K562 (cell line): ENCODE data around the gene PLEKHA7. TPM values are rescaled to one million over a fixed set of nuclear protein-coding genes. Genes with fewer than 3 reads are reported as not detected.
A peak's percentile ranks its signal among the peaks of the same experiment; 100 is the strongest.

ENCODE experiments used
- ATF3 ChIP-seq, 2 experiments: fragments of 450-650 bp in 1 of 2; sonication (generic) in 1 of 2; formaldehyde crosslinking in 1 of 2; IDR thresholded peaks in 1 of 2; conservative IDR thresholded peaks in 1 of 2; 2 replicates each; pipeline versions ENCODE4 v1.6.1 to v1.8.1; 2016 to 2023; ENCODE audit warnings: mild to moderate bottlenecking in 2 of 2, moderate library complexity in 2 of 2, inconsistent platforms in 1 of 2, missing genetic modification reagents in 1 of 2
- BRD4 ChIP-seq: fragments of 200-600 bp; sonication (generic); IDR thresholded peaks from 2 replicates; pipeline ENCODE4 v1.6.1; 2017; ENCODE audit warnings: inconsistent platforms
- C11orf30 ChIP-seq: fragments of 450-650 bp; IDR thresholded peaks from 2 replicates; pipeline ENCODE4 v1.6.1; 2016; ENCODE audit warnings: low read depth, mild to moderate bottlenecking
- CBX3 ChIP-seq, 2 experiments: IDR thresholded peaks; 1 replicate in 1 of 2; 2 replicates in 1 of 2; pipeline ENCODE4 v1.6.1; 2012; ENCODE audit warnings: inconsistent platforms in 2 of 2, low read length in 2 of 2, borderline replicate concordance in 1 of 2, control low read depth in 1 of 2
- CTBP1 ChIP-seq: fragments of 450-650 bp; IDR thresholded peaks from 2 replicates; pipeline ENCODE4 v1.6.1; 2016; ENCODE audit warnings: borderline replicate concordance
- FOXJ2 ChIP-seq: fragments of 200-800 bp; sonication (Bioruptor generic); IDR thresholded peaks from 2 replicates; pipeline ENCODE4 v1.6.1; 2016; ENCODE audit warnings: missing genetic modification characterization, missing compliant biosample characterization
- HDAC2 ChIP-seq: fragments of 450-650 bp; IDR thresholded peaks from 2 replicates; pipeline ENCODE4 v1.6.1; 2016; ENCODE audit warnings: mild to moderate bottlenecking
- HMBOX1 ChIP-seq: sonication (generic); IDR thresholded peaks from 2 replicates; pipeline ENCODE4 v1.6.1; 2016
- ILF3 ChIP-seq: fragments of 450-650 bp; IDR thresholded peaks from 2 replicates; pipeline ENCODE4 v1.6.1; 2018; ENCODE audit warnings: antibody characterized with exemption, mild to moderate bottlenecking, moderate library complexity, borderline replicate concordance
- KDM2B ChIP-seq: fragments of 250-450 bp; sonication (Bioruptor Pico); IDR thresholded peaks from 2 replicates; pipeline ENCODE4 v1.8.0; 2021; ENCODE audit warnings: mild to moderate bottlenecking, moderate library complexity
- LEF1 ChIP-seq: fragments of 450-650 bp; IDR thresholded peaks from 2 replicates; pipeline ENCODE4 v1.6.1; 2016; ENCODE audit warnings: mild to moderate bottlenecking
- MAX ChIP-seq: sonication (generic); formaldehyde crosslinking; IDR thresholded peaks from 2 replicates; pipeline ENCODE4 v1.9.0; 2022; ENCODE audit warnings: mild to moderate bottlenecking, missing genetic modification reagents
- SMARCA4 ChIP-seq: fragments of 450-650 bp; IDR thresholded peaks from 2 replicates; pipeline ENCODE4 v1.6.1; 2016
- TAF9B ChIP-seq: fragments of 450-650 bp; IDR thresholded peaks from 2 replicates; pipeline ENCODE4 v1.6.1; 2018; ENCODE audit warnings: mild to moderate bottlenecking; ENCODE audit not compliant: partially characterized antibody
- TARDBP ChIP-seq: fragments of 450-650 bp; IDR thresholded peaks from 2 replicates; pipeline ENCODE4 v1.6.1; 2016
- ZNF24 ChIP-seq: fragments of 450-650 bp; IDR thresholded peaks from 2 replicates; pipeline ENCODE4 v1.6.1; 2016
- ZNF407 ChIP-seq: fragments of 450-650 bp; IDR thresholded peaks from 2 replicates; pipeline ENCODE4 v1.6.1; 2016; ENCODE audit warnings: low read depth
- ZNF764 ChIP-seq: fragments of 250-450 bp; sonication (Bioruptor Pico); IDR thresholded peaks from 2 replicates; pipeline ENCODE4 v1.4.0; 2020; ENCODE audit warnings: low read depth, mild to moderate bottlenecking, moderate library complexity
- polyA plus RNA-seq, 8 experiments: library from polyadenylated mRNA; depleted of rRNA in 4 of 8; stranded (reverse) in 5 of 8; unstranded in 3 of 8; fragments of >200 nt; fragmentation: Nextera tagmentation in 2 of 8; fragmentation: Illumina TruSeq in 1 of 8; extraction: Ambion mirVana in 2 of 8; extraction: Trizol in 1 of 8; gene quantifications; 2 replicates each; pipeline versions ENCODE4 v1.2.1 to v1.2.3, GENCODE V29; 2011 to 2014; ENCODE audit warnings: inconsistent platforms in 1 of 8, missing spikeins in 1 of 8
- total RNA-seq, 7 experiments: library from RNA; depleted of rRNA in 6 of 7; stranded (reverse); fragments of >200 nt in 6 of 7; fragmentation: Illumina TruSeq in 2 of 7; extraction: Trizol in 2 of 7; gene quantifications; 2 replicates each; pipeline versions ENCODE4 v1.2.1 to v1.2.3, GENCODE V29; 2011 to 2021; ENCODE audit warnings: low replicate concordance in 1 of 7

PLEKHA7 gene
- total and polyA plus RNA-seq, 9 of the 15 experiments (the other 6 are each of a cell fraction or from before 2014, with no cell fraction given): 0.06 to 0.77 (median 0.20) TPM; not detected in 1

GRCh38 chr11:16942911-16943310 lies 71.3 kb downstream of the PLEKHA7 start (continued):
- TF ChIP-seq BRD4 (no peak), FOXJ2 (no peak), SMARCA4 (no peak), ZNF24 (no peak), CBX3 (IDR thresholded peaks at IDR 0.05; ENCODE audit: borderline replicate concordance in 1 of 2, low read length in 2 of 2) (no peak), C11orf30 (no peak), ZNF407 (no peak), KDM2B (CRISPR knock-in tag) (no peak), CTBP1 (no peak), HMBOX1 (no peak), TARDBP (no peak), HDAC2 (no peak), ATF3 (IDR thresholded peaks at IDR 0.05) (peak; percentile 35; the same call in 1 of the 2 replicates), ATF3 (CRISPR knock-in tag; conservative IDR thresholded peaks at IDR 0.05) (no peak), ILF3 (no peak), LEF1 (peak; percentile 20; the same call in 1 of the 2 replicates), TAF9B (no peak), ZNF764 (CRISPR knock-in tag) (no peak), MAX (CRISPR knock-in tag) (no peak)
